Measurements from ENCODE around the gene BLOC1S3. TPM values are rescaled to one million over a fixed set of nuclear protein-coding genes. Genes with fewer than 3 reads are reported as not detected.

BLOC1S3 gene
- total RNA-seq, 1 experiment from 2014 or later: 22.6 TPM

DNA sequence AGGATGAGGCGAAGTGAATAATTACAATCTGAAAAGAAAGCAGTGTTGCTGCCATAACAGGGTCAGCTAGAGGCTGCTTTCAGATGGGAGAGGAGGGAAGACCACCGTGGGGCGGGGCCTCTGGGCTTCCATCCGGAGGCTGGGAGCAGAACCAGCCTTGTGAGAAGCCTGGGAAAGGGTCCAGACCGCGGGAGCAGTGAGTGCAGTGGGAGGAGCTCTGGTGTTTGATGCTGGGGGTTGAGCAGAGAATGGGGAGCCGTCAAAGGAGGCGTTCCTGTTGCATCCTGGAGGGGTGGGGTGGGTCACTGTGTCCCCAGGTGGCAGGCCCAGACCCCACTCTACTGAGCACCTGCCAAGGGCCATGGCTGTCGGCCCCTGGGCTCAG, 35.9 kb upstream of the BLOC1S3 start:
- H3K4me3 ChIP-seq: no peak overlapping the region
- peaks cover 27% of the 10 kb centered on the region for H3K36me3 ChIP-seq
- H3K9me3 ChIP-seq: no peaks in the 10 kb centered on the region
- DNase-seq: no peak
- H3K27me3 ChIP-seq: no peaks in the 10 kb centered on the region

DNA sequence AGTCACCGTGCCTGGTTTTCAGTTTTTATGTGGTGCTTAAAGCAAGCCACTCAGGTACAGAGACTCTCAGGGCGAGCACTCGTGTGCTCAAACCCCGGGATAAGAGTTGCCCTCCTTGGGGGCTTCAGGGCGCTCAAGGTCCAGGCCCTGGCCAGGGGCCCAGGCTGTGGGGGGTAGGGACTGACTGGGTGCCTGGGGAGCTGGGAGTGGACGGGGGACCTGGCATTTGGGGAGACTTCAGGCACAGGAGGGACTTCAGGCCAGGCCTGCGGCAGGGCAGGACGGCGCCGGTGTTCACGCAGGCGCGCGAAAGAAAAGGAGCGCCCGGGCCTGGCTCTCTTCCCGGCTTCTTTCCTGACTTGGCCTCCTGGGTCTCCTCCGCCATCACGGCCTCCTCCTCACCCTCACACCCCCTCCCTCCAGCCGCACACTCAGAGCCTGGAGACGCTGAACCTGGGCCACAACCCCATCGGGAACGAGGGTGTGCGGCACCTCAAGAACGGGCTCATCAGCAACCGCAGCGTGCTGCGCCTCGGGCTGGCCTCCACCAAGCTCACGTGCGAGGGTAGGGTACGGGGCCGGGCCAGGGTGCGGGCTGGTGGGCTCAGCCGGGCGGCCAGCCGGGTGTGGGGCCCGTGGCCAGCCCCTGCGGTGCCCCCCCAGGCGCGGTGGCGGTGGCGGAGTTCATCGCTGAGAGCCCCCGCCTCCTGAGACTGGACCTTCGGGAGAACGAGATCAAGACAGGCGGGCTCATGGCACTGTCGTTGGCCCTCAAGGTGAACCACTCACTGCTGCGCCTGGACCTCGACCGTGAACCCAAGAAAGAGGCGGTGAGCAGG, 33.9 kb upstream of the BLOC1S3 start:
- H3K4me3 ChIP-seq: no peak overlapping the region
- H3K9me3 ChIP-seq: no peaks in the 10 kb centered on the region
- no peak for DNase-seq
- peaks cover 27% of the 10 kb centered on the region for H3K36me3 ChIP-seq
- no peaks in the 10 kb centered on the region for H3K27me3 ChIP-seq

DNA sequence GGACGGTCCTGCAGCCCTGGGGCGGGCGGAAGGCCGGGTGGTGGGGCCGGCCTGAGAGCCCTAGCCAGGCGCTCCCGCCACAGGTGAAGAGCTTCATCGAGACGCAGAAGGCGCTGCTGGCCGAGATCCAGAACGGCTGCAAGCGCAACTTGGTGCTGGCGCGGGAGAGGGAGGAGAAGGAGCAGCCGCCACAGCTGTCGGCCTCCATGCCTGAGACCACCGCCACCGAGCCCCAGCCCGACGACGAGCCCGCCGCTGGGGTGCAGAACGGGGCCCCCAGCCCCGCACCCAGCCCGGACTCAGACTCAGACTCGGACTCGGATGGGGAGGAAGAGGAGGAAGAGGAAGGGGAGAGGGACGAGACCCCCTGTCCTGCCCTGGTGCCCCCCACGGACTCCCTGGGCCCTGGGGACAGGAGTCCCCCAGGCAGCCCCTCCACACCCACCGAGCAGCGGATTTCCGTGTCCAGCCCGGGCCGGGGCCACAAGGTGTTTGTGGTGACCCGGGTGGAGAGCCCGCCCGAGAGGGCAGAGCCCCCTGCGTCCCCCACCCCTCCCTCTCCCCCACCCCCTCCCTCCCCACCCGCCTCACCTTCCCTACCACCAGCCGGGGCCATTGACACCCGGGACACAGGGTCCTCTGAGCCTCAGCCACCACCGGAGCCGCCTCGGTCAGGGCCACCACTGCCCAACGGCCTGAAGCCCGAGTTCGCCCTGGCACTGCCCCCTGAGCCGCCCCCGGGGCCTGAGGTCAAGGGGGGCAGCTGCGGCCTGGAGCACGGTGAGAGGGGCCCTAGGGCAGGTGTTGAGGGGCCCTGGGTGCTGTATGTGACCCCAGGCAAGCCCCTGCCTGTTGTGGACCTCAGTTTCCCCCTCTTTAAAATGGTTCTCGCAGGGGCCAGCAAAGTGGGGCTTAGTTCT, 33.1 kb upstream of the BLOC1S3 start:
- Histone ChIP-seq H3K9me3 (no peaks in the 10 kb centered on the region), H3K4me3 (no peak overlapping the region), H3K36me3 (peaks cover 32% of the 10 kb centered on the region), H3K27me3 (no peaks in the 10 kb centered on the region)
- no peak for DNase-seq

DNA sequence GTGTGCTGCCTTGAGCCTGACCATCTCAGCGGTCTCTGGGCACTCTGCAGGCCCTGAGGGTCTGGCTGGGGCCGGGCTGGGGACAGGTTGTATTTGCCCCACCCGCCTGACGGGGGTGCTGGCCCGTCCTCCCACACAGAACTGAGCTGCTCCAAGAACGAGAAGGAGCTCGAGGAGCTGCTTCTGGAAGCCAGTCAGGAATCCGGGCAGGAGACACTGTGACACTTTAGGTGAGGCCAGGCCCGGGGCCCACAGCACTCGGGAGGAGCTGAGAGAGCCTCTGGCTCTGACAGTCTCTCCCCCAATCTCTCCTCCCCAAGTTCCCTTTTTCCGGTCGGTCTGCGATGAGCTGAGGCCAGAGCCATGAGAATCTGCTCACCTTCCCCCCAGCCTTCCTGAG, 32.3 kb upstream of the BLOC1S3 start:
- H3K4me3 ChIP-seq: no peak overlapping the region
- no peaks in the 10 kb centered on the region for H3K9me3 ChIP-seq
- H3K36me3 ChIP-seq: peaks cover 31% of the 10 kb centered on the region
- no peak for DNase-seq
- no peaks in the 10 kb centered on the region for H3K27me3 ChIP-seq

DNA sequence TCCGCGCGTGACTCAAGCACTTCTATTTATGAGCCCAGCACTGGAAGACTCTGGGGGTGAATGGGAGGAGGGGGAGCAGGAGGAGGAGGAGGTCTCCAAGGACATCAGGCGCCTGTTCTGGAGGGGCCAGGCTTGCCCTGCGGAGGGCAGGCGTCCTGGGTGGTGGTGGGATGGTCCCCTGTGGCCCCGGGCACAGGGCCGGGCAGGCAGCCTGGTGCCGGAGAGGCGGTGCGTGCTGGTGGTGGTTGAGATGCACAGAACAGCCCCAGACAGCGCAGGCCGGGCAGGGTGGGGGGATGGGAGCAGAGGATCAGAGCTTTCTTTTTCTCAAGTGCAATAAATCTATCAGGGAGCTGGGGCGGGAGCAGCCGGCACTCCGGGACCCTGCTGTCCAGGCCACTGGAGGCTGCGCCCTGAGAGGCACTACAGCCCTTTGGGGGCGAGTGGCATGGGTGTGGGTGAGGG, 31.8 kb upstream of the BLOC1S3 start:
- no peaks in the 10 kb centered on the region for H3K27me3 ChIP-seq
- DNase-seq: no peak
- no peak overlapping the region for H3K4me3 ChIP-seq
- H3K9me3 ChIP-seq: no peaks in the 10 kb centered on the region
- H3K36me3 ChIP-seq: peaks cover 26% of the 10 kb centered on the region

DNA sequence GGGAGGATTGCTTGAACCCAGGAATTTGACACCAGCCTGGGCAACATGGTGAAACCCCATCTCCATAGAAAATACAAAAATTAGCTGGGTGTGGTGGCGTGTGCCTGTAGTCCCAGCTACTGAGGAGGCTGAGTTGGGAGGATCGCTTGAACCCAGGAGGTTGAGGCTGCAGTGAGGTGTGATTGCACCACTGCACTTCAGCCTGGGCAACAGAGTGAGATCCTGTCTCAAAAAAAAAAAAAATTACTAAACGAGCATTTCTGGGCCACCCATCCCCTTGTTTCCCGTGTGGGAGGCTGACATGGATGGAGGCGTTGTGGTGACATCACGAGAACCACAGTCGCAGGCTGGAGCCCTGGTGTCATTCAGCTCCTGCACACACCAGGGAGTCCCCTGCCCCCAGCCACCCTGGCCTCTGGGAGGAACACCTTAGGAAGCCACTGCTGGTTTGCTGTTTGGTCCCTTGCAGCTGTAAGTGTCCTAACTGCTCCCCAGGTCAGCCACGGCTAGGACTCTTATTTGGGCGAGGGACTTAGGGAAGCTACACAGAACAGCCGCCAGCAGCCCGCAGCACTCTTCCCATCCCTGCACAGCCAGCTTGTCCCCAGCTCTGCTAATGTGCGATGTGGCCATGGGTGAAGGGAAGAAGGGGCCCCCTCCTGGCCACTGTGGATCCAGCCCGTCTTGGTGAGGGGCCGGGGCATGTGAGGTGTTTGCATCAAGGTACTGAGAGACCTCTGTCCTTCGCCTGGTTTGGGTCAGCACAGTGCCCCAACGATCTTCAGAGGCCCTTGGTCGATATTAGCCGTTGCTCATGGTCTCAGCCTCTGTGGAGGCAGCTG, 30.5 kb upstream of the BLOC1S3 start:
- Histone ChIP-seq H3K27me3 (no peaks in the 10 kb centered on the region), H3K4me3 (no peak overlapping the region), H3K36me3 (peaks cover 21% of the 10 kb centered on the region), H3K9me3 (no peaks in the 10 kb centered on the region)
- no peak for DNase-seq

DNA sequence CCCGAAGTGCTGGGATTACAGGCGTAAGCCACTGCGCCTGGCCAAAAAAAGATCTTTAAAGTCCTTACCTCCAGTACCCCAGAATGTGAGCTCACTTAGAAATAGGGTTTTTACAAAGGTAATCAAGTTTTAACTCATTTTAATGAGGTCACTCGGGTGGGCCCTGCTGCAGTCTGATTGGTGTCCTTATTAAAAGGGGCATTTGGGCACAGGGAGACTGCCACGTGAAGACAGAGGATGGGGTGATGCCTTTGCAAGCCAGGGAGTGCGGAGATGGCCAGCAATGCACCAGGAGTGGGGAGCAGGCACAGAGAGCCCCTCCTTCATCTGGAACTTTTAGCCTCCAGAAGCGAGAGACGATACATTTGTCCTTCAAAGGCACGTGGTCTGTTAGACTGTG, 29.5 kb upstream of the BLOC1S3 start:
- no peaks in the 10 kb centered on the region for H3K27me3 ChIP-seq
- H3K9me3 ChIP-seq: no peaks in the 10 kb centered on the region
- peaks cover 18% of the 10 kb centered on the region for H3K36me3 ChIP-seq
- H3K4me3 ChIP-seq: no peak overlapping the region
- DNase-seq: no peak

DNA sequence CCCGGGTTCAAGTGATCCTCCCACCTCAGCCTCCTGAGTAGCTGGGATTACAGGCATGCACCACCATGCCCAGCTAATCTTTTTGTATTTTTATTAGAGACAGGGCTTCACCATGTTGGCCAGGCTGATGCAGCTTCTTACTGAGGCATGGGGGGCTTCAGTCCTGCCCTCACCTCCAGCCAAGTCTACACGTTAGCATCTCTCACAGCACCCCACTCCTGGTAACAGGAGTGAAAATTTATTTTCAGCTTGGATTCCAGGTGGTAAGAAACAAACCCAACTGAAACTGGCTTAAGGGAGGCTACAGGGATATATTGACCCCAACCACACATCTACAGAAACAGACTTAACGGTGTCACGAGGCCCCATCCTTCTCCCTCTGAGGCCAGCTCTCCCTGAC, 28.4 kb upstream of the BLOC1S3 start:
- DNase-seq: no peak
- Histone ChIP-seq H3K27me3 (no peaks in the 10 kb centered on the region), H3K4me3 (no peak overlapping the region), H3K36me3 (peaks cover 13% of the 10 kb centered on the region), H3K9me3 (no peaks in the 10 kb centered on the region)

DNA sequence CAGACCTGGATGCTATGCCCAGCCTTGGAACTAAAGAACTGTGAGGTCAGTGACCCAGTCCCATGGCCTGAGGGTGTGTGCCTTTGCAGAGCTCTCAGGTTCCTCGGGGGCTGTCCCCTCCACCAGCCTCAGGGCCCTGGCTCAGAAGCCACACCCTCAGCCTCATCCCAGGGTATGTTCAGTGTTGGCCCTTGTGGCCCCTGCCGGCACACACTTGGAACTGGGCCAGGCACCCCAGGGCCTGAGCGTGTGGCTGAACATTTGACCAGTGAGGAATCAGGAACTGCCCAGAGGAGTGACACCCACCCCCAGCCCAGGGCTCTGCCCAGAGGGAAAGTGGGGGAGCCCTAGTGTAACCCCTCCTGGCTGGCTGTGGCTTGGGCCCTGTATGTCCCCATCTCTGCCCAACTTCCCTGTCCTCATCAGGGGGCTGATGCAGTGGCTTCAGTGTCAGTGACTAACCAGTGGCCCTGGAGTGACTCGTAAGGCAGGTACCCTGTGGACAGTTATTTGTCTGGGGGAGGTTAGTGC, 27.8 kb upstream of the BLOC1S3 start:
- no peaks in the 10 kb centered on the region for H3K9me3 ChIP-seq
- H3K27me3 ChIP-seq: no peaks in the 10 kb centered on the region
- DNase-seq: no peak
- peaks cover 13% of the 10 kb centered on the region for H3K36me3 ChIP-seq
- no peak overlapping the region for H3K4me3 ChIP-seq

DNA sequence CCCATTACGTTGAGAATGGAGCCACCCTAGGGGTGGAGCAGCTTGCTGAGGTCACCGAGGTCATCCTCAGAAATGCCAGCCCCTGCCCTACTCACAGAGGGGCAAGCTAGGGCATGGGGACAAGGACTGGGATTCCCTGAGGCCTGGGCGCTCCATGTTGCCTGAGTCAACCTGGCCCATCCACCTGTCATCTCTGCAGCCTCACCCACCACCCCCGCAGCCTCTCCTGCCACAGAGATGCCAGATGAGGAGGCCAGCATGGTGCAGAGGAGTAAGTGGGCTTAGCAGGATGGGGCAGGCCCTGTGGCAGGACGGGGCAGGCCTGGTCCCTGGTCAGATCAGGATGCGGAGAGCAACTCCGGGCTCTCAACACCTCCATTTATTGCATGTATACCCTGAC, 27.3 kb upstream of the BLOC1S3 start:
- no peak for DNase-seq
- Histone ChIP-seq H3K4me3 (no peak overlapping the region), H3K36me3 (peaks cover 9% of the 10 kb centered on the region), H3K9me3 (no peaks in the 10 kb centered on the region), H3K27me3 (no peaks in the 10 kb centered on the region)

DNA sequence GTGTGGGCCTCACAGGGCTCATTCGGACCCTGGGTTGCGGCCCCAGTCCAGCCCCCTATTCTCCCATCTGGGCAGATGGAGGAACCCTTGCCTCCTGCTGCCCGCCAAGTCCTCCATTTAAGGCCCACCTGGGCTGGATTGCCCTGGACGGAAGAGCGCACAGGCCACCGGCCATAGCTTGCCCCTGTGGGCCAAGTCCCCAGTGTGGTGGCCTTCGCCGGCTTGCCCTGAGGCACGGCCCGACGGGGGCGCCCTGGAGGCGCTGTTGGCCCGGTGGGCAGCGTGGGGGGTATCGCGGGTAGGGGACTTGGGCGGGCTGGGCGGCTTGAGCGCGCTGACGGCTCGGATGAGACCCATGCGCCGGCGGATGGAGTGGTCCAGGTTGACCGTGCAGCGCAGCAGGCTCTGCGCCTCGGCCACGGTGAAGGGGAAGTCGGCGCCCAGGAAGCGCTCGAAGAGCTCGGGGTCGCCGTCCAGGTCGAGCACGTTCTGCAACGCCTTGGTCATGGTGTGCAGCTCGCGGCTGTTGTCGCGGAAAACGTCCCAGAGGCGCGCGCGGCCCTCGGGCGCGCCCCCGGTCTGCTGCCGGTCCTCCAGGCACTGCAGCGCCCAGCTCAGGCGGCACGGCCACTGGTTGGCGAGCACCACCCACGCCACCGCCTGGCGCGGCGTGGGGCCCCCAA, 26.6 kb upstream of the BLOC1S3 start:
- Histone ChIP-seq H3K36me3 (peaks cover 9% of the 10 kb centered on the region), H3K9me3 (no peaks in the 10 kb centered on the region), H3K27me3 (no peaks in the 10 kb centered on the region), H3K4me3 (no peak overlapping the region)
- DNase-seq: no peak

DNA sequence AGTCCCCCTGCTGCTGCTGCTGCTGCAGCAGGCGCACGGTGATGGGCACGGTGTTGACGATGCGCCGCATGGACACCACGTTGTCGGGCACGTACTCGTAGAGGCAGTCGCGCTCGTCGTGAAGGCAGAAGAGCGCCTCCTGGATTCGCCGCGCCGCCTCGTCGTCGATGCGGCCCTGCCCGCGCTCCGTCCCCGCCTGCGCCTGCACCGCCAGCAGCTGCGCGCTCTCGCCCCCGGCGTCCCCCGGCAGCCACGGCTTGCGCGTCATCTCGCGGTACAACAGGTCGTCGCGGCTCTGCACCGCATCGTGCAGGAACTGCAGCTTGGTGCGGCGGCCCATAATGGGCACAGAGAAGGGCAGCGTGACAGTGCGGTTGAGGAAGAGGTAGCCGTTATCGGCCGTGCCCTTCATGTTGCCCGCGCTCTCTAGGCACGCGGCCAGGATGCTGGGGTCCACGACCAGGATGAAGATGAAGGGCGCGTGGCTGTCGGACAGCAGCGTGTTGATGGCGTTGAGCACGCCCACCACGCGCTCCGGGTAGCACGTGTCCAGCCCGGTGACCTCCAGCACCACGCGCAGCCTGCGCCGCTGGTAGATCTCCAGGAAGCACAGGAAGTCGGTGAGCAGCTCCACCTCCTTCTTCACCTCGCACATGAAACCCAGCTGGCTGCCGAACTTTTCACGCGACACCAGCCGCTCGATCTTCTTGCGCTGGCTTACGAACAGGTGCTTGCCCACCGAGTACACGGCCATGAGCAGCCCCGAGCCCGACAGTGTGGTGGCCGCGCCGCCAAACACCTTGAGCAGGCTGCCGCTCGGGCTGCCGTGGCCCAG, 25.9 kb upstream of the BLOC1S3 start:
- no peaks in the 10 kb centered on the region for H3K27me3 ChIP-seq
- peaks cover 9% of the 10 kb centered on the region for H3K36me3 ChIP-seq
- no peak for DNase-seq
- H3K4me3 ChIP-seq: no peak overlapping the region
- H3K9me3 ChIP-seq: no peaks in the 10 kb centered on the region

DNA sequence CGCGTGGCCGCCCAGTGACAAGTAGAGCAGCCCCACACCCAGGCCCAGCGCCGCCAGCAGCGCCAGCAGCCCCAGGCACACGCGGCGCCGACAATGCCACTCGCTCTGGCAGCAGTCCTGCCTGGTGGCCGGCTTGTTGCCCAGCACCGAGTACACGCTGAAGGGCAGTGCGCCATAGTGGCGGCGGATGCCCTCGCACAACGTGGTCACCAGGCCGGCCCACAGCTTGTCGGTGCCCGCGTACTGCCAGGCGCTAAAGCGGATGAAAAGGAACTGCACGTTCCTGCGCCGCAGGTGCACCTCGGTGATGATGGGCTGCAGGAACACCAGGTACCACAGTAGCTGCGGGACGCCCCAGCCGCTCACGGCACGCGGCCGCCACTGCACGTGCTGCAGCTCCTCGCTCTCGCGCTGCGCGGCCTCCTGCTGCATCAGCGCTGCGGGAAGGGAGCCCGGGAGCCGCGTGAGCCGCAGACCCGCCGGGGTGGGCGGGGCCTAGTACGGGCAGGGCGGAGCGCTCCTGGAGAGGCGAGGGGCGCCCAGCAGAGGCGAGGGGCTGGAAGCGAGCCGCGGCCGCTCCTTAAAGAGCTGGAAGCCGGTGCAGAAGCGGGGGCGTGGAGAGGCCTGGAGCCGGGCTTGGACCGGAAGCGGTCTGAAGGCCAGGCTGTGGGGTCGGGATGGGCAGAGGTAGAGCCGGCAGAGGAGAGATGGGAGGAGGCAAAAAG, 25.1 kb upstream of the BLOC1S3 start:
- no peak overlapping the region for H3K4me3 ChIP-seq
- DNase-seq: no peak

DNA sequence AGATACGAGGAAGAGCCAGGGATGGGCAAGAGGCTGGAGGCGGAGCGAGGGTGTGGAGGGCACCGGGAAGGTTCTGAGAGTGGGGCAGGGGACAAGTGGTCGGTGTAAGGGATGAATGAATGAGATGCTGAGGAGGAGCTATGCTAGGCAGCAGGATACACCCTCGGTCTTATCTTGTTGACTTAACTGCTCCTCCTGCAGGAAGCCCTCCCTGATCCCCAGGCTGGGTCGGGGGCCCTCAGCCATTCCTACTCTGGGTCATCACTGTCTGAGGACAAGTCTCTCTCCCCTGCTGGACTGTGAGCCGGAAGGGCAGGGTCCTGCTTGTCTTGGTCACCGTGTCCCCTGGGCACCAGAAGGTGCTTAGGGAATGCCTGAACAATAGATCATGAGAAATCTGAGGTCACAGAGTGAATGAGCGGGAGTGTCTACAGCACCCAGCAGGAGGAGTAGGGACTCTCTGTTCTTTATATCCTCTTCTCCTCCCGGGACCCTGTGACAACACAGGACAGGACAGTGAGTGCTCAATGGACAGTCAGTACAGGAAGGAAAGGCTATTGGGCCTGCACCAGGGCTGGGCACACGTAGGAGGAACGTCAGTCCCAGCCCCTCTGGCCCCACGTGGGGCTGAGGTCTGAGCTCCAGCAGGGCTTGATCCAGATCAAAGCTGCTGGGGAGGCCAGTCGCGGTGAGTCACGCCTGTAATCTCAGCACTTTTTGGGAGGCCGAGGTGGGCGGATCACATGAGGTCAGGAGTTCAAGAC, 24.3 kb upstream of the BLOC1S3 start:
- H3K36me3 ChIP-seq: peaks cover 9% of the 10 kb centered on the region
- DNase-seq: peak; percentile 93
- H3K4me3 ChIP-seq: no peak overlapping the region
- H3K27me3 ChIP-seq: no peaks in the 10 kb centered on the region
- H3K9me3 ChIP-seq: no peaks in the 10 kb centered on the region

More for the DNA sequence above, 25.1 kb upstream of the BLOC1S3 start:
- no peaks in the 10 kb centered on the region for H3K27me3 ChIP-seq
- no peaks in the 10 kb centered on the region for H3K9me3 ChIP-seq
- H3K36me3 ChIP-seq: peaks cover 9% of the 10 kb centered on the region
